Measurements from ENCODE around the gene CHEK2. TPM values are rescaled to one million over a fixed set of nuclear protein-coding genes. Genes with fewer than 3 reads are reported as not detected.

Gene CHEK2
- total and polyA plus RNA-seq, 10 of the 15 experiments (the other 5 are each of a cell fraction or from before 2014, with no cell fraction given), result 15.7 to 59.7 (median 22.7) TPM

GRCh38 chr22:28728621-28729313 lies 12.9 kb downstream of the CHEK2 start:
- H3K4me2 ChIP-seq (ENCODE audit: control insufficient read depth, insufficient read depth), result no peak overlapping the region
- BruUV-seq (replicated peaks), result no TSS peak
- ChIA-PET RAD21 (ENCODE audit: unreplicated experiment) (no interaction called here), CTCF (interaction anchor here (1.1 kb wide), 1 partner anchor 128 kb away, joined by 3 read pairs; no protein-coding TSS in a partner anchor), SMC1A (ENCODE audit: uncharacterized antibody, unreplicated experiment) (interaction anchor here (1.7 kb wide), 1 partner anchor 12 kb away, joined by 4 read pairs; the partner anchor contains the start of gene CHEK2), POLR2A (interaction anchor here (1.0 kb wide), 1 partner anchor 43 kb away, joined by 4 read pairs; no protein-coding TSS in a partner anchor)
- no peaks in the 10 kb centered on the region for H3K9me3 ChIP-seq (replicated peaks; ENCODE audit: control insufficient read depth, insufficient read depth, low read length)
- peaks cover 0 to 6% of the 10 kb centered on the region in 2 experiments; a peak in 3 of 4 replicates for H3K36me3 ChIP-seq (ENCODE audit: control insufficient read depth in 2 of 2, insufficient read depth in 2 of 2, low read length in 1 of 2)
- no peak for DNase-seq (ENCODE audit: low read depth, low spot score)
- H3K79me2 ChIP-seq (ENCODE audit: control insufficient read depth, insufficient read depth, low read length), result no peaks in the 10 kb centered on the region
- no peak for ATAC-seq
- no peak overlapping the region for H2AFZ ChIP-seq (ENCODE audit: control insufficient read depth, low read depth, low read length)
- no peaks in the 10 kb centered on the region for H4K20me1 ChIP-seq (ENCODE audit: control insufficient read depth, insufficient read depth)
- no peaks in the 10 kb centered on the region for H3K27me3 ChIP-seq (replicated peaks in 1 of 2; ENCODE audit: control insufficient read depth in 2 of 2, insufficient read depth in 2 of 2, low read length in 1 of 2)
- no peak overlapping the region for H3K4me3 ChIP-seq
- H3K9ac ChIP-seq (ENCODE audit: control insufficient read depth, insufficient read depth, low read length), result no peak overlapping the region
- WGBS (ENCODE audit: insufficient coverage, insufficient replicate concordance, low lambda C conversion rate, missing lambda C conversion rate), result 73% methylated on average over 10 of the region's 10 CpGs
- intact Hi-C loops (cut with micrococcal nuclease; ENCODE audit: unreplicated experiment) (no loop called here), in situ Hi-C loops (cut with MboI) (no loop called here)
- no peak for TF ChIP-seq PAX5 (IDR thresholded peaks at IDR 0.05; ENCODE audit: borderline replicate concordance, low read depth, low read length)
- no peak for TF ChIP-seq RCOR1 (conservative IDR thresholded peaks at IDR 0.05; ENCODE audit: low read depth, low read length)
- no peaks in the 10 kb centered on the region for H3K4me1 ChIP-seq (ENCODE audit: control insufficient read depth, insufficient read depth, low read length)
- H3K27ac ChIP-seq (ENCODE audit: control insufficient read depth, insufficient read depth), result no peak overlapping the region
- no peak for FAIRE-seq

GRCh38 chr22:28728002-28728401 lies 13.6 kb downstream of the CHEK2 start:
- DNase-seq (ENCODE audit: low read depth, low spot score), result no peak
- no peak for FAIRE-seq
- 53% methylated on average over 1 of the region's 1 CpG for WGBS (ENCODE audit: insufficient coverage, insufficient replicate concordance, low lambda C conversion rate, missing lambda C conversion rate)
- in situ Hi-C loops (cut with MboI), result no loop called here
- BruUV-seq (replicated peaks), result no TSS peak
- peaks cover 0 to 6% of the 10 kb centered on the region in 2 experiments; a peak in 3 of 4 replicates for H3K36me3 ChIP-seq (ENCODE audit: control insufficient read depth in 2 of 2, insufficient read depth in 2 of 2, low read length in 1 of 2)
- H3K4me3 ChIP-seq, result no peak overlapping the region
- H3K27me3 ChIP-seq (replicated peaks in 1 of 2; ENCODE audit: control insufficient read depth in 2 of 2, insufficient read depth in 2 of 2, low read length in 1 of 2), result no peaks in the 10 kb centered on the region
- no peak overlapping the region for H3K9ac ChIP-seq (ENCODE audit: control insufficient read depth, insufficient read depth, low read length)
- SMC1A ChIA-PET (ENCODE audit: uncharacterized antibody, unreplicated experiment), result interaction anchor here (0.6 to 1.7 kb wide), 2 partner anchors 13 to 170 kb away, joined by 4 read pairs; partner anchors contain the start of gene CHEK2
- POLR2A ChIA-PET, result interaction anchor here (0.6 kb wide), 1 partner anchor 46 kb away, joined by 6 read pairs; no protein-coding TSS in a partner anchor
- no peak overlapping the region for H3K4me2 ChIP-seq (ENCODE audit: control insufficient read depth, insufficient read depth)
- no peaks in the 10 kb centered on the region for H3K79me2 ChIP-seq (ENCODE audit: control insufficient read depth, insufficient read depth, low read length)
- no peak overlapping the region for H3K27ac ChIP-seq (ENCODE audit: control insufficient read depth, insufficient read depth)
- H3K4me1 ChIP-seq (ENCODE audit: control insufficient read depth, insufficient read depth, low read length), result no peaks in the 10 kb centered on the region
- no peak overlapping the region for H2AFZ ChIP-seq (ENCODE audit: control insufficient read depth, low read depth, low read length)
- intact Hi-C loops (cut with micrococcal nuclease; ENCODE audit: unreplicated experiment), result no loop called here
- no peaks in the 10 kb centered on the region for H4K20me1 ChIP-seq (ENCODE audit: control insufficient read depth, insufficient read depth)
- ATAC-seq, result no peak
- CTCF ChIA-PET, result no interaction called here
- RAD21 ChIA-PET (ENCODE audit: unreplicated experiment), result no interaction called here
- no peaks in the 10 kb centered on the region for H3K9me3 ChIP-seq (replicated peaks; ENCODE audit: control insufficient read depth, insufficient read depth, low read length)
- TF ChIP-seq CTCF (IDR thresholded peaks at IDR 0.05 in 2 of 3, conservative IDR thresholded peaks at IDR 0.05 in 1 of 3; ENCODE audit: control insufficient read depth in 2 of 3, extremely low read depth in 1 of 3, insufficient read depth in 1 of 3, low read depth in 3 of 3, low read length in 3 of 3) (no peak), PRDM15 (CRISPR knock-in tag; IDR thresholded peaks at IDR 0.05) (no peak), POLR2AphosphoS2 (IDR thresholded peaks at IDR 0.05; ENCODE audit: low read depth, low read length) (no peak), NR2F1 (conservative IDR thresholded peaks at IDR 0.05) (no peak), ZNF207 (IDR thresholded peaks at IDR 0.05; ENCODE audit: borderline replicate concordance) (no peak), POLR2A (IDR thresholded peaks at IDR 0.05; ENCODE audit: low read depth, low read length) (no peak), POU2F2 (IDR thresholded peaks at IDR 0.05; ENCODE audit: borderline replicate concordance, low read depth, low read length) (no peak), SRF (IDR thresholded peaks at IDR 0.05; ENCODE audit: low read depth in 2 of 2, low read length in 2 of 2) (no peak), ZNF384 (IDR thresholded peaks at IDR 0.05; ENCODE audit: borderline replicate concordance, low read depth, low read length) (no peak)

Measured in GM12878 (cell line).